CMK (cell line): ENCODE measurements around the gene TNN.
"Not testable (repeated sequence)": the region's sequence is repeated elsewhere in the genome, so short reads cannot be mapped to it uniquely, and the experiment has no call there.

Experiments
- DNase-seq: peaks from one replicate; pipeline ENCODE4 v3.0.0-alpha.2; 2010; ENCODE audit warnings: low read depth

TNN gene

GRCh38 chr1:175067362-175068106 is at the start of gene TNN:
TNN (plus strand) TSS chr1:175067833; CDS start chr1:175077419, 9,586 bp downstream.
- no peak for DNase-seq

- DNase-seq: no peak
These were observed 48.1 kb upstream of the TNN start for GRCh38 chr1:175019524-175019923.

GRCh38 chr1:175023043-175023921 is 44.4 kb upstream of the TNN start, which contains the start of gene MRPS14:
MRPS14 (minus strand) TSS chr1:175023425; CDS start chr1:175023408, 17 bp downstream.
- peak; percentile 96 for DNase-seq

- not testable (repeated sequence) for DNase-seq
These were observed 43.8 kb upstream of the TNN start for GRCh38 chr1:175023922-175024242.

- DNase-seq: no peak
These were observed 42.9 kb upstream of the TNN start for GRCh38 chr1:175024773-175025172.

GRCh38 chr1:175033953-175034352 is 33.7 kb upstream of the TNN start:
- no peak for DNase-seq

- no peak for DNase-seq
These were observed 32.9 kb upstream of the TNN start for GRCh38 chr1:175034775-175035174.

- no peak for DNase-seq
These were observed 31.8 kb upstream of the TNN start for GRCh38 chr1:175035865-175036264.

GRCh38 chr1:175036476-175036875 is 31.2 kb upstream of the TNN start:
- DNase-seq: no peak

GRCh38 chr1:175037416-175037815 is 30.2 kb upstream of the TNN start:
- no peak for DNase-seq

- DNase-seq: no peak
These were observed 27.2 kb upstream of the TNN start for GRCh38 chr1:175040324-175040879.

GRCh38 chr1:175042650-175043049 is 25.0 kb upstream of the TNN start:
- DNase-seq: no peak

- no peak for DNase-seq
These were observed 23.8 kb upstream of the TNN start for GRCh38 chr1:175043824-175044223.

- DNase-seq: not testable (repeated sequence)
These were observed 23.0 kb upstream of the TNN start for GRCh38 chr1:175044591-175044990.

- DNase-seq: no peak
These were observed 22.5 kb upstream of the TNN start for GRCh38 chr1:175045097-175045496.

GRCh38 chr1:175045519-175045918 is 22.1 kb upstream of the TNN start:
- no peak for DNase-seq

GRCh38 chr1:175050992-175051391 is 16.6 kb upstream of the TNN start:
- DNase-seq: no peak

GRCh38 chr1:175054736-175055135 is 12.9 kb upstream of the TNN start:
- DNase-seq: no peak

GRCh38 chr1:175062339-175062738 is 5.3 kb upstream of the TNN start:
- no peak for DNase-seq

- no peak for DNase-seq
These were observed 4.8 kb upstream of the TNN start for GRCh38 chr1:175062858-175063257.

- DNase-seq: no peak
These were observed 3.2 kb downstream of the TNN start for GRCh38 chr1:175070818-175071217.

GRCh38 chr1:175071276-175071943 is 3.8 kb downstream of the TNN start:
- DNase-seq: no peak
